NCI-H82 (cell line): ENCODE data around the gene CPSF7.
"Not testable (repeated sequence)": the region's sequence is repeated elsewhere in the genome, so short reads cannot be mapped to it uniquely, and the experiment has no call there.

Experiments
- DNase-seq: peaks from one replicate; lab custom pipeline; 2025; lab: John Stamatoyannopoulos, UW

CPSF7 gene

DNA sequence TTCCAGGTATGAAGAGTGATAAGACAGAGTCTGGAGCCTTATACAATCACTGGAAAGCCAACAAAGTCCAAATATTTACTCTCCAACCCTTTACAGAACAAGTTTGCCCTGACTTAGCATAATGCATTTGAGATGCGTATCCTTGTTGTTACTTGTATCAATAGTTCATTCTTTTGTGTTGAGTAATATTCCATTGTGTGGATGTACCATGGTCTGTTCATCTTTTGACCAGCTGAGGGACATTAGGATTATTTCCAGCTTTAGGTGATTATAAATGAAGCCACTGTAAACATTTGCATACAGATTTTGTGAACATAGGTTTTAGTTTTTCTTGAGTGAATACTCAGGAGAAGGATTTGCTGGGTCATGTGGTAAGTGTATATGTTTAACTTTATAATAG lies 9.8 kb upstream of the CPSF7 start:
- no peak for DNase-seq

- no peak for DNase-seq
These were observed 7.7 kb upstream of the CPSF7 start for GRCh38 chr11:61437496-61437895.

- DNase-seq = not testable (repeated sequence)
These were observed 1.1 kb upstream of the CPSF7 start for GRCh38 chr11:61430839-61431238.

GRCh38 chr11:61429346-61429690 lies 457 bp downstream of the CPSF7 start:
- peak; percentile 77 for DNase-seq

- no peak for DNase-seq
These were observed 4.2 kb downstream of the CPSF7 start for GRCh38 chr11:61425367-61426131.

- DNase-seq = no peak
These were observed 7.5 kb downstream of the CPSF7 start for GRCh38 chr11:61422226-61422625.

GRCh38 chr11:61418136-61418535 lies 11.6 kb downstream of the CPSF7 start:
- DNase-seq = no peak

DNA sequence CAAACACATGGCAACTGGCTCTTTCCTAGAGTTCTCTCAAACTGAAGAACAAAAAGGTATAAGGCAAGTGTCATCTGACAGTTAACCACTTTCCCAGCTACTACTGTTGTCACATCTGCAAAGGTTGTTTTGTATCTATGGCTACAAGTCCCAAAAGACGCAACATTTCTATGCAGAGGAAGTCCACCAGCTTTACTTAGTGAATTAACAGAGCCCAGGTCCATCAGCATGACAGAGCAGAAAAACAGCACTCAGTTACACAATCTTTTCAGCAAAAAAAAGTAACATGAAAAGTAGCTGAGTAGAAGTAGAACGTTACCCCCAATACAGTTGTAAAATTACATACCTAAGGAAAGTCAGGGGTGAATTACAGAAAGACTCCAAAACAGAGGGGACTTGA lies 12.1 kb downstream of the CPSF7 start:
- no peak for DNase-seq

GRCh38 chr11:61416941-61417340 lies 12.8 kb downstream of the CPSF7 start:
- DNase-seq = no peak

DNA sequence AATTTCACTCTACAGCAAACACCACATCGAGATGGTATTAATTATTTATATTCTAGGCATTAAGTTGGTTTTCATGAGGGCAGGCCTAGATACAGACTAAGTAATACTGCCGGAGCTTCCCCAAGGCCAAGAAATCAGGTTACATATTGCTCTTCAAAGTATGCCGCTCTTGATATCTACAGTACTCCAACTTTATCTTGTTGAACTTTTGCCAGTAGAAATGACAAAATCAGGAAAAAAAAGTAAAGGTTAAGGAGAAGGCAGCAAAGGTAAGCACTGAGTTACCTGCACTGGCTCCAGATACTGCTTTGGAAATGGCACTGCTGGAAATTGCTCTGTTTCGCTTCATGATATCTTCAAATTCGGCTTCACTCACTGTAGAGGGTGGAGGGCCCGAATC lies 14.4 kb downstream of the CPSF7 start:
- no peak for DNase-seq

- no peak for DNase-seq
These were observed 15.2 kb downstream of the CPSF7 start for GRCh38 chr11:61414547-61414946.

- no peak for DNase-seq
These were observed 16.3 kb downstream of the CPSF7 start for GRCh38 chr11:61413496-61413895.

GRCh38 chr11:61411589-61411988 lies 18.2 kb downstream of the CPSF7 start:
- no peak for DNase-seq

- no peak for DNase-seq
These were observed 22.6 kb downstream of the CPSF7 start for GRCh38 chr11:61406991-61407728.

GRCh38 chr11:61406067-61406466 lies 23.7 kb downstream of the CPSF7 start:
- no peak for DNase-seq

GRCh38 chr11:61404641-61405040 lies 25.1 kb downstream of the CPSF7 start:
- DNase-seq = no peak

GRCh38 chr11:61404103-61404502 lies 25.7 kb downstream of the CPSF7 start:
- DNase-seq = no peak

DNA sequence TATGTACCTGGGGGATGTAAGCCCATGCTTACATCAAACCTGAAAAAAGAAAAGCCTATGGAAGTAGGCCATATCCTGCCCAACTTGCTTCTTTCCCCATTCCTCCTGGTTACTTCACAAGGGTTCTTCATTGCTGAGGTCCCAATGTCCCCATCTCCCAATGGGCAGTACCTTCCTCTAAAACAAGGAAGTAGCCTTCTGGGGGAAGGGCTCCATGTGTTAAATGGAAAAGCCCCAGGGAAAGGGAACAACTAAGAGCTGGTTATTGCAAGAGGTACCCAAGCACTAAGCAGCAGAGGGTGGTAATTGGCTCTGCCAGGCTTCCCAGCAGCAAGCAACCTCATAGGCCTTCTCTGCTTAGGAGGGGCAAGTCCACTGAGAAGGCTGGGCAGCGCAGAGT lies 26.1 kb downstream of the CPSF7 start:
- no peak for DNase-seq

DNA sequence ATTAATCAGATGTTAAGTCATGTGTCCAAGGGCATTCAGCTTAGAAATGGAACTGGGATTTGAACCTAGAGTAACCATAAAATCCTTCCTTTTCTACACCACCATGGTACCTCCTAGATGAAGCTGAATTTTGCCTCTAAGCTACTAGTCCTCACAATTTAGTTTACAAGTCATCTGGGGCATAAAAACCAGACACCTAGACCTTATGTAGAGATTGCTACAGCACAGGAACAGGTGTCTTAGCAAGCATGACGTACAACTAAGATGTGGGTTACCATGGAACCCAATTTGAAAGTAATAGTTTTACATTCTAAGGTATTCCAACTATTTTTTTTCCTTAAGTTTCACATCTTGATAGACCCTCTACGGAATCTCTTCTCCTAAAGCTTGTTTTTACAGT lies 28.2 kb downstream of the CPSF7 start:
- DNase-seq = no peak

DNA sequence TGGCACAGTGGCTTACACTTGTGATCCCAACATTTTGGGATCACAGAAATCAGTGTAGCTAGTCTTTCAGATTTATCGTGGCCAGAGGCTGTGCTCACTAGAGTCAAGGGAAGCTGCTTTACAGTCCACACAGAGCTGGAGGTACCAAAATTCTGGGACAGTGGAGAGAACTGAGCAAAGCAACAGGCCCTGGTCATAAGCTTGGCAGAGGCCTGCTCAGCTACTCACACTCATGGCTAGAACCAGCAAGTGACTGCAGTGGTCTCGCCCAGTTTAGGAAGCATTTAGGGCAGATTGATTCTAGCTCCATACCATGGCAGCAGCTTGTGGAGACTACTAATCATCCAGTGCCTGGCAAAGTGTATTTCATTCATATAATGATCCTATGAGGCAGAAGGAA lies 28.6 kb downstream of the CPSF7 start:
- no peak for DNase-seq

DNA sequence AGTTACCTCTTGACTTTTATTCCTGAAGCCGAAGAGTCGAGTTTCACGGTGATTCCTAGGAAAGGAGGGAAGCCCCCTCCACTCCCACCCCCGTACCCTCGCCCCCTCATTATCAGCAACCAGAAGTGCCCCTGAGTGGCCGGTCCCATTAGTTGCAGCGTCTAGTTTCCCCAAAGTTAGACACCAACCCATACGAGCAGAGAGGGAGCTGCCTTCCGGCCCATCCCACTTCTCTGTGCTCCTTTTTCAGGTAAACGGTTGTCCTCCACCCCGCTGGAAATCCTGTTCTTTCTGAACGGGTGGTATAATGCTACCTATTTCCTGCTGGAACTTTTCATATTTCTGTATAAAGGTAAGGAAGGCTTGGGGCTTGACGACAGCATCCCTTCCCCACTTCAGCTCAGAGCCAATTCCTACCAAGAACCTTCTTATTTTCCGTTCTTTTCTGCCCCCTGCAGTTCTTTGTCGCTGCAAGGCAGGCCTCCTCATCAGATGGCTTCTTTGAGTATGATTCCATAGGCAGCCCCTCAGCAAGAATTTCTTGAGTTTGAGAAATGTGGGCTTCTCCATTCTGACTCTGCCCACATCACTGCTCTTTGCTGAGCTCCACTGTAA lies 36.7 kb downstream of the CPSF7 start:
- DNase-seq = peak; percentile 18

DNA sequence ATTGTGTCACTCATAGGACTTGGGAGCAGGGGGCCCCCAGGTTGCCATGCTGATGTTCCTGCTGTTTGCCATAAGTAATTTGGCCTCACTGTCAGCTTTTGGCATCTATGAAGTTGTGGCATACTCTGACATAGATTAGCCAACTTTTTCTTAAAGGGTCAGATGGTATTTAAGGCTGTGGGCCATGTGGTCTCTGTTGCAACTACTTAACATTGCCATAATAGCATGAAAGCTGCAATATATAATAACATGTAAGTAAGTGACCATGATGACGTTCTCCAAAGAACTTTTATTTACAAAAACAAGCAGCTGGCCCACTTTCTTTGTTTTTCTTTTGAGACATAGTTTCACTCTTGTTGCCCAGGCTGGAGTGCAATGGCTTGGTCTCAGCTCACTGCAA lies 39.6 kb downstream of the CPSF7 start:
- no peak for DNase-seq
